Bronchial epithelial cell (primary cell): ENCODE data around the gene EPN2. TPM values are rescaled to one million over a fixed set of nuclear protein-coding genes. Genes with fewer than 3 reads are reported as not detected.

ENCODE experiments used
- DNase-seq: peaks from one replicate; pipeline ENCODE4 v3.0.0-alpha.2; 2010; ENCODE audit warnings: low read depth
- FAIRE-seq: peaks from 2 replicates; lab custom pipeline; 2011; peaks lifted over from hg19 to GRCh38; lab: Jason Lieb, UNC
- H3K27me3 ChIP-seq: 2 replicates; pipeline ENCODE4 v1.5.1; 2011; ENCODE audit warnings: low read length; ENCODE audit not compliant: control insufficient read depth, insufficient read depth
- H3K36me3 ChIP-seq: 2 replicates; pipeline ENCODE4 v1.5.1; 2011; ENCODE audit warnings: low read length; ENCODE audit not compliant: control insufficient read depth, insufficient read depth
- H3K4me3 ChIP-seq: 2 replicates; pipeline ENCODE4 v1.5.1; 2011; ENCODE audit warnings: mild to moderate bottlenecking, low read depth, low read length, control low read depth
- total RNA-seq: library from RNA; depleted of rRNA; stranded (reverse); fragments of >200 nt; gene quantifications from 2 replicates; pipeline ENCODE4 v1.2.1, GENCODE V29; 2014
- TF ChIP-seq, protein P1 (sequence below): IDR thresholded peaks from 2 replicates; pipeline ENCODE4 v1.5.1; 2011; ENCODE audit warnings: mild to moderate bottlenecking, moderate library complexity, low read length, control low read depth, inconsistent platforms; ENCODE audit not compliant: insufficient read depth, severe bottlenecking

Gene EPN2
- total RNA-seq, 1 donor from 2014 or later = 13.7 TPM

DNA sequence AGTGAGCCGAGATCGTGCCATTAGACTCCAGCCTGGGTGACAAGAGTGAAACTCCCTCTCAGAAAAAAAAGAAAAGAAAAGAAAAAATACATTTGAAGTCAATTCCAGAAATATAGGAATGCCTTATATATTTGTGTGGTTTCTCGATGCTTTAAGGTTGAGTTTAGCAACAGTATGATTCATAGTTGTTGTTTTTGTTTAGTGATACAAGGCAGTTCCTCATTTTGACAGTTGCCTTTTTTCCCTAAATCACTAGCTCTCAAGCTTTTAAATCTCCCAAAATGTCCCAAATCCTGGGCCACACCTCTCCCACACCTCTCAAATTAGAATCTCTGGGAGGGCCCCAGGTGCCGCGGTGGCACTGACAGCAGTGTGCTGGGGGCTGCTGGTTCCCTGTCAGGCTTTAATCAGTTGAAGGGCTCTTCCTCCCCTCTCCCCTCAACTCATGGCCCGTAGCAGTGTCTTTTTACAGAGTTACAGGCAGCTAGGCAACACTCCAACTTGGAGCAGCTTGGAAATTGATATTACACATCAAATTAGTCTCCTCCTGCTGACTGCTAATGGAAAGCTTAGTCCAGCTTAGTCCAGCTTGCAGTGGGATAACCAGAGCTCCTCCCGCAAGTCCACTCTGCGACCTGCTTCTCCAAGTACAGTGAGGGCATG is 58.4 kb downstream of the EPN2 start:
- TF ChIP-seq, protein P1, sequence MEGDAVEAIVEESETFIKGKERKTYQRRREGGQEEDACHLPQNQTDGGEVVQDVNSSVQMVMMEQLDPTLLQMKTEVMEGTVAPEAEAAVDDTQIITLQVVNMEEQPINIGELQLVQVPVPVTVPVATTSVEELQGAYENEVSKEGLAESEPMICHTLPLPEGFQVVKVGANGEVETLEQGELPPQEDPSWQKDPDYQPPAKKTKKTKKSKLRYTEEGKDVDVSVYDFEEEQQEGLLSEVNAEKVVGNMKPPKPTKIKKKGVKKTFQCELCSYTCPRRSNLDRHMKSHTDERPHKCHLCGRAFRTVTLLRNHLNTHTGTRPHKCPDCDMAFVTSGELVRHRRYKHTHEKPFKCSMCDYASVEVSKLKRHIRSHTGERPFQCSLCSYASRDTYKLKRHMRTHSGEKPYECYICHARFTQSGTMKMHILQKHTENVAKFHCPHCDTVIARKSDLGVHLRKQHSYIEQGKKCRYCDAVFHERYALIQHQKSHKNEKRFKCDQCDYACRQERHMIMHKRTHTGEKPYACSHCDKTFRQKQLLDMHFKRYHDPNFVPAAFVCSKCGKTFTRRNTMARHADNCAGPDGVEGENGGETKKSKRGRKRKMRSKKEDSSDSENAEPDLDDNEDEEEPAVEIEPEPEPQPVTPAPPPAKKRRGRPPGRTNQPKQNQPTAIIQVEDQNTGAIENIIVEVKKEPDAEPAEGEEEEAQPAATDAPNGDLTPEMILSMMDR = no peak
- H3K27me3 ChIP-seq = no peaks in the 10 kb centered on the region
- FAIRE-seq (no peak), DNase-seq (no peak)
- H3K36me3 ChIP-seq = no peaks in the 10 kb centered on the region
- no peak overlapping the region for H3K4me3 ChIP-seq

DNA sequence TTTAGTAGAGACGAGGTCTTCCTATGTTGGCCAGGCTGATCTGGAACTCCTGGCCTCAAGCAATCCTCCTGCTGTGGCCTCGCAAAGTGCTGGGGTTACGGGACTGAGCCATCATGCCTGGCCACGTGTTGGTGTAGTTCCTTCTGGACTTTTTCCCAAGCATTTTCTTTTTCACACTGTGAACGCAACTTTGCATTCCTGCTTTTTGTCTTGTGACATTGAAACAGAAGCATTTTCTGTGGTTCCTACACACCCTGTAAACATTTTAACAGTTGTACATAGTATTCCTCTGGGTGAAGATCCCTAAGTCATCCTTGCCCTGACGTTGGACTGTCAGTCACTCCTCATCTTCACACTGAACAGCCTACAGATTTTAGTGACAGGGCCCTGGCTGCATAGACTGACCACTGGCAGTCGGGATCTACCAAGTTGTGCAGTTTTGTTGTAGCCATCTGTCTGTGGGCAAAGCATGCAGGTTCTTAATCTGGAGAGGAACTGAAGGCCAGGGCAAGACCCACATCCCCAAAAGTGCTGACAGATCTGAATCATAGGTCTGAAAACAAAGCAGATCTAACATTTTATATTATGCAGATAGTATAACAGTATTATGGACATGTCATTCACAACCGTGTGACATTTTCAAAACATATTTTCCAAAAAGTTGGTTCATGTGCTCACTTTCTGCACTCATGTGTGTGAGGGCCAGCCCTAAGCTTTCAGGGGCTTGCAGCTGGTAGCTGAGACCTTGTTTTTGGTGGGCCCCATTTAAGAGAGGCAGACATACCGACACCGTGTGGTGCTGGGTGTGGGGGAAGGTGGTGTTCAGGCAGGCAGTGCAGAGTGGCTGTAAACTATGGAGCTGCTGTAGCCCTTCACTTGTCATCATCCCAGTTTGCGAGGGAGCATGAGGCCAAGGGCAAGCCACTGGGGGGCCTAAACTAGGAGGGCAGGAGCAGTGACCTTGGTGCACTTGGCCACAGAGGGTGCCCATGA is 59.9 kb downstream of the EPN2 start:
- FAIRE-seq (no peak), DNase-seq (no peak)
- Histone ChIP-seq H3K36me3 (no peaks in the 10 kb centered on the region), H3K27me3 (no peaks in the 10 kb centered on the region), H3K4me3 (no peak overlapping the region)
- TF ChIP-seq, protein P1 = no peak

DNA sequence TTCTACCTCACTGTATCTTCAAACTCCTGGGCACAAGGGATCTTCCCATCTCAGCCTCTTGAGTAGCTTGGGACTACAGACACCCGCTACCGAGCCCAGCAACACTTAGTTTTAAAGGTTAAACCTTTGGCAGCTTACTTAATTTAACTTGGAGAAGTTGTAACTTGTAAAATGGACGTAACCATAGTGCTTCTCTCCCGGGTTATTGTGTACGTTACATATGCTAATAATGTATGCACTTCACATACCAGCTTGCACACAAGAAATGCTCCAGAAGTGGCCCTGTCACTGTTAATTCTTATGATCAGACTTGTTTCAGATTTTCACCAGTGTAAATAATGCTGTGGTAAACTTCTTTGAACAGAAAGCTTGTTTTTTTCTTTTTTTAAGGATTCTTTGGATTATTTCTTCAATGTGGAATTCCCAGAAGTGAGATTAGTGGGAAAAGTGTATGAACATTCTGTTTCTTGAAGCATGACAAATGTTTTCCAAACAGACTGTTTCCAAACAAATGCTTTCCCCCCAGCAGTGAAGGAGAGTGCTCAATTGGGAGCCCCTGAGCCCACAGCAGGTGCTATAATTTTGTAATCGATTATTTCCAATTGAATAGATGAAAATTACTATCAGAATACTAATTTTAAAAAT is 61.5 kb downstream of the EPN2 start:
- FAIRE-seq = no peak
- Histone ChIP-seq H3K27me3 (no peaks in the 10 kb centered on the region), H3K36me3 (no peaks in the 10 kb centered on the region), H3K4me3 (no peak overlapping the region)
- TF ChIP-seq, protein P1 = no peak
- DNase-seq = no peak

DNA sequence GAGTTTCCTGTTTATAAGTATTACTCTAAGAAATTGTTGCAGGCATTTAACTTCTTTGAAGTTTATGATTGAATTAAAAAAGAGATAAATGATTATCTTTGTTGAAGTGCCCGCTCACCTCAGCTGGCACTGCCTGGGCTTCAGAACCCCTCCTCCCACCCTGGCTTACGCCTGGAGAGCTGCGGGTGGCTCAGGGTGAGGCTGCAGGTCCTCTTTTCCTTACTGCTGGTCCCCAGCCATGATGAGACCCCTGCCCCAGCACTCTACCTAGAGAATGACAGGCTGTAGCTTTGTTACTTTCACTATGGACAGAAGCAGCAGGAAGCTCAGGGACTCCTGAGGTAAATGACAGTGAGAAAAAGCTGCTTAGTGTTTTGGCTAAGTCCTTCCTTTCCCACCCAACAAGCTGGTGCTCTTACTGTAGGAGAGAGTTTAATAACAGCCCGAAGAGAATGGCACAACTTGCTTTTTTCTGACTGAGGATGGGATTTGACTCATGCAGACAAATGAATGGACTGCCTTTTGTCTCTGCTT is 62.1 kb downstream of the EPN2 start:
- TF ChIP-seq, protein P1 = no peak
- FAIRE-seq = no peak
- Histone ChIP-seq H3K36me3 (peaks cover 3% of the 10 kb centered on the region), H3K4me3 (no peak overlapping the region), H3K27me3 (no peaks in the 10 kb centered on the region)
- DNase-seq = no peak

DNA sequence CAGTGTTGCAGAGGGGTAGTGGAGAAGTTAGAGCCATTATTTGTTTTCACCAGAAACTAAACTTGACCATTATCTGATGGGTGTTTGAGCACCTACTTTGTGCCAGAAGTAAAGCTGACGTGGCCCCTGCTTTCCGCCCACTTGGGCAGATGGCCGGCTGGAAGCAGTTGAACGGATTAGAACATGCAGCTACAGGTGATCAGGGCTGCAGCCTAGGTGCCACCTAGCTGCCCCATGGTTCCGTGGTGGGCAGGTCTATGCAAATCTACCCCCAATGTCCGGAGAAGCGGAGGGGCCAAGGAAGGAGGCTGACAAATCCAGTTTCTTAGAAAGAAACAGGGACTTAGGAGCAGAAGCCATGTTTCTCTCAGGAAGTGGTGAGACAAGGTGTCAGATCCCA is 62.7 kb downstream of the EPN2 start:
- TF ChIP-seq, protein P1 = no peak
- FAIRE-seq (no peak), DNase-seq (no peak)
- Histone ChIP-seq H3K4me3 (no peak overlapping the region), H3K36me3 (peaks cover 5% of the 10 kb centered on the region), H3K27me3 (no peaks in the 10 kb centered on the region)
